ENCODE data around the gene CYGB. TPM values are rescaled to one million over a fixed set of nuclear protein-coding genes. Genes with fewer than 3 reads are reported as not detected.

Gene CYGB
- total and polyA plus RNA-seq, 12 donors: 6.3 to 38.3 (median 14.3) TPM

- TF ChIP-seq CTCF (IDR thresholded peaks at IDR 0.05) (no peak), POLR2A (IDR thresholded peaks at IDR 0.05) (no peak)
- peak overlapping the region in 3 of 5 donors; percentile 52 to 79 (median 69) for H3K27ac ChIP-seq
- H3K36me3 ChIP-seq (replicated peaks in 1 of 2): no peaks in the 10 kb centered on the region
- no peak for DNase-seq
- 46 to 54% (median 48%) methylated on average over 15 of the region's 15 CpGs for WGBS, 4 donors
- intact Hi-C loops (cut with DNase I): no loop called here
- no peaks in the 10 kb centered on the region for H3K4me1 ChIP-seq (replicated peaks in 1 of 2)
- H3K9me3 ChIP-seq (replicated peaks in 1 of 3): no peaks in the 10 kb centered on the region
- H3K27me3 ChIP-seq: no peaks in the 10 kb centered on the region
- H3K4me3 ChIP-seq: no peak overlapping the region
Measured at GRCh38 chr17:76480632-76481031, 56.9 kb downstream of the CYGB start.

- H3K27ac ChIP-seq: no peak overlapping the region
- no peak for DNase-seq
- WGBS, 4 donors: 76 to 89% (median 83%) methylated on average over 9 to 14 of the region's 14 CpGs
Measured at GRCh38 chr17:76479515-76480060, 57.9 kb downstream of the CYGB start.

GRCh38 chr17:76478730-76479514, 58.6 kb downstream of the CYGB start:
- no peak for TF ChIP-seq POLR2A (IDR thresholded peaks at IDR 0.05)
- no peak for TF ChIP-seq CTCF (IDR thresholded peaks at IDR 0.05)
- Histone ChIP-seq H3K27ac (no peak overlapping the region), H3K27me3 (no peaks in the 10 kb centered on the region), H3K36me3 (replicated peaks in 1 of 2) (no peaks in the 10 kb centered on the region), H3K4me1 (replicated peaks in 1 of 2) (no peaks in the 10 kb centered on the region), H3K4me3 (no peak overlapping the region), H3K9me3 (replicated peaks in 1 of 3) (no peaks in the 10 kb centered on the region)
- no peak for DNase-seq
- 89 to 91% (median 90%) methylated on average over 24 to 37 of the region's 37 CpGs for WGBS, 4 donors
- intact Hi-C loops (cut with DNase I): no loop called here

More at GRCh38 chr17:76479515-76480060, 57.9 kb downstream of the CYGB start:
- Histone ChIP-seq H3K4me3 (no peak overlapping the region), H3K36me3 (replicated peaks in 1 of 2) (no peaks in the 10 kb centered on the region), H3K9me3 (replicated peaks in 1 of 3) (no peaks in the 10 kb centered on the region), H3K27me3 (no peaks in the 10 kb centered on the region), H3K4me1 (replicated peaks in 1 of 2) (no peaks in the 10 kb centered on the region)
- intact Hi-C loops (cut with DNase I): no loop called here
- TF ChIP-seq CTCF (IDR thresholded peaks at IDR 0.05) (no peak), POLR2A (IDR thresholded peaks at IDR 0.05) (no peak)

DNA sequence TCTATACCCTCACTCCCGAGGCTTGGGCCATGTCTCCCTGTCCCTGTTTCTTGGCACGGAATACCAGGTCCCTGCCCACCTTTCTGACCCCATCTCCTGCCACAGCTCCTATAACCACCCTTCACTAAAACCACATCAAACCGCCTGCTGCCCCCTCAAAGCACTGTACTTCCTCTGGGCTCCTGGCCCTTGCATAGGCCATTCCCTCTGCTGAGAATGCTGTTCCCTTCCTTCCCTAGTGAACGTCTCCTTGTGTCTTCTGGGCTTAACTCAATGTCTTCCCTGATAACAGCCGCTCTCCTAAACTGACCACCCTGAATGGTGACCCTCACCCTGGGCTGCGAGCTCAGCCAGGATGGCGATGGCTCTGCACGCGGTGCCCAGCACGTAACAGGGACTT, 59.4 kb downstream of the CYGB start:
- no peaks in the 10 kb centered on the region for H3K9me3 ChIP-seq (replicated peaks in 1 of 3)
- intact Hi-C loops (cut with DNase I): no loop called here
- H3K4me1 ChIP-seq (replicated peaks in 1 of 2): no peaks in the 10 kb centered on the region
- WGBS, 4 donors: 91 to 96% (median 93%) methylated on average over 10 of the region's 10 CpGs
- no peaks in the 10 kb centered on the region for H3K36me3 ChIP-seq (replicated peaks in 1 of 2)
- no peak for TF ChIP-seq POLR2A (IDR thresholded peaks at IDR 0.05)
- TF ChIP-seq CTCF (IDR thresholded peaks at IDR 0.05): no peak
- no peaks in the 10 kb centered on the region for H3K27me3 ChIP-seq
- H3K4me3 ChIP-seq: no peak overlapping the region
- H3K27ac ChIP-seq: no peak overlapping the region
- no peak for DNase-seq

Measured in adrenal gland (tissue), 12 donors.